Mammary epithelial cell (primary cell): ENCODE measurements around the gene VSX1.

Experiments
- CTCF ChIP-seq, 2 donors: IDR thresholded peaks in 1 of 2; conservative IDR thresholded peaks in 1 of 2; 2 replicates each; pipeline ENCODE4 v1.5.1; 2011 to 2012; ENCODE audit warnings: inconsistent platforms in 2 of 2, low read length in 2 of 2, mild to moderate bottlenecking in 2 of 2, control low read depth in 1 of 2, low read depth in 1 of 2; ENCODE audit not compliant: insufficient read depth in 1 of 2; ENCODE audit errors: extremely low read depth in 1 of 2
- EZH2 ChIP-seq: IDR thresholded peaks from 2 replicates; pipeline ENCODE4 v1.6.1; 2012; ENCODE audit warnings: low read length, inconsistent platforms, borderline replicate concordance

GRCh38 chr20:25078662-25079061, 3.3 kb downstream of the VSX1 start:
- TF ChIP-seq EZH2, result no peak
- no peak for TF ChIP-seq CTCF (conservative IDR thresholded peaks at IDR 0.05 in 1 of 2, IDR thresholded peaks at IDR 0.05 in 1 of 2; ENCODE audit: extremely low read depth in 1 of 2, insufficient read depth in 1 of 2, low read depth in 1 of 2, low read length in 2 of 2)
